Fibroblast of pulmonary artery (primary cell): ENCODE measurements around the gene ARHGAP19.

Experiments used
- DNase-seq: peaks from one replicate; pipeline ENCODE4 v3.0.0-alpha.2; 2010; ENCODE audit warnings: low read depth
- H3K4me3 ChIP-seq: replicated peaks from 2 replicates; pipeline ENCODE4 v1.5.1; 2011; ENCODE audit warnings: low read depth, mild to moderate bottlenecking, control low read depth, low read length, moderate library complexity
- CTCF ChIP-seq: IDR thresholded peaks from 2 replicates; pipeline ENCODE4 v1.5.1; 2011; ENCODE audit warnings: mild to moderate bottlenecking, control low read depth, low read length, inconsistent platforms; ENCODE audit errors: missing control alignments

The ARHGAP19 gene

GRCh38 chr10:97292097-97292861 lies at the start of gene ARHGAP19:
ARHGAP19 (minus strand) TSS chr10:97292637; CDS start chr10:97292627, 10 bp downstream.
- DNase-seq, result peak; percentile 99
- TF ChIP-seq CTCF, result peak; percentile 0
- peak within 1 kb of the TSS; percentile 80 for H3K4me3 ChIP-seq

- no peak for TF ChIP-seq CTCF
- no peak for DNase-seq
- no peak overlapping the region for H3K4me3 ChIP-seq
Observed at GRCh38 chr10:97341416-97341815, 49.0 kb upstream of the ARHGAP19 start.

GRCh38 chr10:97338041-97338440 lies 45.6 kb upstream of the ARHGAP19 start:
- H3K4me3 ChIP-seq, result no peak overlapping the region
- DNase-seq, result no peak
- no peak for TF ChIP-seq CTCF

GRCh38 chr10:97336942-97337831 lies 44.8 kb upstream of the ARHGAP19 start:
- H3K4me3 ChIP-seq, result no peak overlapping the region
- TF ChIP-seq CTCF, result no peak
- DNase-seq, result no peak

GRCh38 chr10:97336446-97336845 lies 44.0 kb upstream of the ARHGAP19 start:
- H3K4me3 ChIP-seq, result no peak overlapping the region
- no peak for DNase-seq
- no peak for TF ChIP-seq CTCF

GRCh38 chr10:97336006-97336405 lies 43.6 kb upstream of the ARHGAP19 start:
- no peak overlapping the region for H3K4me3 ChIP-seq
- no peak for DNase-seq
- TF ChIP-seq CTCF, result no peak
